IMR-90 (cell line): ENCODE data around the gene KLHL30. TPM values are rescaled to one million over a fixed set of nuclear protein-coding genes. Genes with fewer than 3 reads are reported as not detected.

Experiments used
- ATAC-seq: fragments of 200-7000 bp; cut with Tn5 transposase; 2 replicates; pipeline ENCODE4 v1.9.1; 2020; ENCODE audit warnings: low read depth, mild to moderate bottlenecking, moderate library complexity
- BruUV-seq: library from RNA; stranded (reverse); fragments of 400-500 nt; replicated peaks from 2 replicates; lab custom pipeline; 2021; lab: Mats Ljungman, UMichigan
- CTCF ChIA-PET: fragments of 300-600 bp; formaldehyde crosslinking; extraction: SDS; loops from one replicate; lab custom pipeline; 2021; ENCODE audit warnings: antibody characterized with exemption; lab: Yijun Ruan, JAX
- POLR2A ChIA-PET: fragments of 300-600 bp; sonication (Branson Sonifier 250); formaldehyde crosslinking; loops from one replicate; lab custom pipeline; 2022; ENCODE audit warnings: antibody characterized with exemption; ENCODE audit not compliant: unreplicated experiment; lab: Charles Lee
- DNase-seq: peaks from one replicate; pipeline ENCODE4 v3.0.0; 2013
- H2AFZ ChIP-seq: replicated peaks from 2 replicates; pipeline ENCODE3; 2013; ENCODE audit warnings: low read length, mild to moderate bottlenecking; ENCODE audit not compliant: poor library complexity
- H2AK5ac ChIP-seq: 2 replicates; pipeline ENCODE4 v1.6.1; 2013; ENCODE audit warnings: low read depth, low read length, inconsistent platforms
- H2AK9ac ChIP-seq: replicated peaks from 2 replicates; pipeline ENCODE3; 2013; ENCODE audit warnings: mild to moderate bottlenecking, low read depth, low read length, moderate library complexity; ENCODE audit not compliant: poor library complexity
- H2BK120ac ChIP-seq: 2 replicates; pipeline ENCODE4 v1.6.1; 2013; ENCODE audit warnings: low read depth, low read length, inconsistent platforms
- H2BK15ac ChIP-seq: 3 replicates; pipeline ENCODE4 v1.6.1; 2013; ENCODE audit warnings: low read depth, low read length, inconsistent platforms
- H2BK20ac ChIP-seq: 2 replicates; pipeline ENCODE4 v1.6.1; 2013; ENCODE audit warnings: low read depth, mild to moderate bottlenecking, inconsistent platforms, low read length, moderate library complexity
- H2BK5ac ChIP-seq: 2 replicates; pipeline ENCODE4 v1.6.1; 2013; ENCODE audit warnings: mild to moderate bottlenecking, low read depth, low read length, inconsistent platforms; ENCODE audit not compliant: poor library complexity, severe bottlenecking
- H3K14ac ChIP-seq: replicated peaks from 2 replicates; pipeline ENCODE4 v1.6.1; 2013; ENCODE audit warnings: low read depth, low read length, inconsistent platforms
- H3K18ac ChIP-seq: 2 replicates; pipeline ENCODE4 v1.6.1; 2013; ENCODE audit warnings: low read depth, low read length, control low read depth
- H3K23ac ChIP-seq: 2 replicates; pipeline ENCODE4 v1.6.1; 2013; ENCODE audit warnings: low read depth, low read length, inconsistent platforms
- H3K27ac ChIP-seq: 2 replicates; pipeline ENCODE4 v1.5.1; 2013; ENCODE audit warnings: mild to moderate bottlenecking, control low read depth, low read length; ENCODE audit not compliant: insufficient read depth
- H3K27me3 ChIP-seq: 2 replicates; pipeline ENCODE4 v1.6.1; 2013; ENCODE audit warnings: low read length; ENCODE audit not compliant: control insufficient read depth, insufficient read depth
- H3K36me3 ChIP-seq: 2 replicates; pipeline ENCODE4 v1.6.1; 2013; ENCODE audit warnings: low read length, mixed read lengths; ENCODE audit not compliant: control insufficient read depth, insufficient read depth
- H3K4ac ChIP-seq: 2 replicates; pipeline ENCODE4 v1.6.1; 2013; ENCODE audit warnings: low read depth, low read length, inconsistent platforms
- H3K4me1 ChIP-seq: 2 replicates; pipeline ENCODE4 v1.6.1; 2013; ENCODE audit warnings: low read length, mixed read lengths; ENCODE audit not compliant: control insufficient read depth, insufficient read depth
- H3K4me2 ChIP-seq: 2 replicates; pipeline ENCODE4 v1.6.1; 2013; ENCODE audit warnings: low read depth, mild to moderate bottlenecking, control low read depth, low read length, moderate library complexity
- H3K4me3 ChIP-seq: 2 replicates; pipeline ENCODE4 v1.5.1; 2013; ENCODE audit warnings: low read depth, mild to moderate bottlenecking, control low read depth, low read length, moderate library complexity; ENCODE audit not compliant: insufficient read depth
- H3K56ac ChIP-seq: 2 replicates; pipeline ENCODE4 v1.6.1; 2013; ENCODE audit warnings: low read length, inconsistent platforms; ENCODE audit not compliant: insufficient read depth; ENCODE audit errors: extremely low read depth
- H3K79me1 ChIP-seq, 2 experiments: 2 replicates each; pipeline ENCODE4 v1.6.1; 2013; ENCODE audit warnings: low read length in 2 of 2, inconsistent platforms in 1 of 2, low read depth in 1 of 2
- H3K9ac ChIP-seq: 2 replicates; pipeline ENCODE4 v1.6.1; 2013; ENCODE audit warnings: low read depth, low read length, control low read depth
- H3K9me1 ChIP-seq: 2 replicates; pipeline ENCODE4 v1.6.1; 2013; ENCODE audit warnings: low read length, inconsistent platforms; ENCODE audit not compliant: insufficient read depth
- H3K9me3 ChIP-seq: 2 replicates; pipeline ENCODE4 v1.6.1; 2013; ENCODE audit warnings: low read length; ENCODE audit not compliant: control insufficient read depth, insufficient read depth
- H4K20me1 ChIP-seq: 2 replicates; pipeline ENCODE4 v1.6.1; 2013; ENCODE audit warnings: low read length, inconsistent platforms; ENCODE audit not compliant: insufficient read depth
- H4K5ac ChIP-seq: 2 replicates; pipeline ENCODE4 v1.6.1; 2013; ENCODE audit warnings: mild to moderate bottlenecking, low read depth, low read length, control low read depth
- H4K8ac ChIP-seq, 2 experiments: 2 replicates each; pipeline ENCODE4 v1.6.1; 2013; ENCODE audit warnings: low read depth in 2 of 2, low read length in 2 of 2, control low read depth in 1 of 2, inconsistent platforms in 1 of 2
- H4K91ac ChIP-seq: 2 replicates; pipeline ENCODE4 v1.6.1; 2013; ENCODE audit warnings: low read depth, low read length, inconsistent platforms; ENCODE audit not compliant: insufficient read depth
- RFX5 ChIP-seq: IDR thresholded peaks from 2 replicates; pipeline ENCODE4 v1.8.0; 2012; ENCODE audit warnings: low read depth, mild to moderate bottlenecking, low read length, moderate library complexity
- WGBS, 2 experiments: methylation state at CpG; one replicate each; pipeline versions ENCODE4 v1.1.5 to v1.1.7; 2013; ENCODE audit warnings: missing lambda C conversion rate in 2 of 2; ENCODE audit not compliant: insufficient read length in 1 of 2; ENCODE audit errors: extremely low coverage in 2 of 2; 5-methylcytosine and 5-hydroxymethylcytosine counted together
- dilution Hi-C: fragments of 300-500 bp; cut with HindIII; formaldehyde crosslinking; loops from one replicate; pipeline ENCODE4 v1.14.3; 2018; ENCODE audit warnings: low sequenced_read_pairs; ENCODE audit not compliant: unreplicated experiment
- in situ Hi-C: fragments of 300-500 bp; cut with MboI; formaldehyde crosslinking; loops from 3 replicates; pipeline ENCODE4 v1.14.3; 2019; ENCODE audit warnings: low sequenced_read_pairs, inconsistent platforms, mixed read lengths
- intact Hi-C: fragments of 100-400 bp; cut with micrococcal nuclease; formaldehyde crosslinking; loops from 2 replicates; pipeline ENCODE4 v1.10.0; 2022
- polyA plus RNA-seq, 3 experiments: library from polyadenylated mRNA; depleted of rRNA; stranded (reverse); fragments of >200 nt; gene quantifications; 2 replicates each; pipeline ENCODE4 v1.2.3, GENCODE V29; 2012; ENCODE audit warnings: low replicate concordance in 1 of 3
- total RNA-seq: library from RNA; depleted of rRNA; stranded (reverse); fragments of >200 nt; gene quantifications from 2 replicates; pipeline ENCODE4 v1.2.3, GENCODE V29; 2012

The KLHL30 gene
- total and polyA plus RNA-seq, 2 of the 4 experiments (the other 2 are of a cell fraction): under 0.01 to 0.03 TPM

DNA sequence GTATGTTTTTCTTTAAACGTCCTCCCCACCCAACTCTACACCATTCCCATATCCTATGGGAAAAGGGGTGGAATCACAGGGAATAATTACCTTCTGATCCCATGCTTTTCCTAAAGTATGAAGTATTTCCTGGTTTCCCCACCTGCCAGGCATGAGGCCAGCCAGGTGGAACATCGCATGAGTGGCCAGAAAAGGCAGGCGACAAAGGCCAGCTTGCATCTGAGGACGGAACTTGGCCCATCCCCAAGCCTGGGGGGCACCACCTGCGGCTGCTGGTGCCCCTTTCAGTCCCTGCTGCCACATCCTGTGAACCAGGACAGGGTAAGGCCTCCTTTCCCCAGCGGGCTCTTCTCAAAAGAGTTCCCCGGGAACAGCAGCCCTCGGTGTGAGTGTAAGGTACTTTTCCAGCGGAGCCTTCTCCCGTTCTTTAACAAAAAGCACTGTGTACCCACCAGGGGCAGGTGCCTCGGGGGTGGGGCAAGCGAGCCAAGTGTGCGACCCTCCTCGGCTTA is 19.1 kb downstream of the KLHL30 start:
- dilution Hi-C loops (no loop called here), in situ Hi-C loops (no loop called here), intact Hi-C loops (no loop called here)
- ChIA-PET CTCF (no interaction called here), POLR2A (no interaction called here)
- ATAC-seq (no peak), DNase-seq (no peak)
- no peak overlapping the region for H3K56ac ChIP-seq
- H3K14ac ChIP-seq: no peak overlapping the region
- H2AFZ ChIP-seq: no peak overlapping the region
- H3K36me3 ChIP-seq: no peaks in the 10 kb centered on the region
- H3K9me1 ChIP-seq: 0 out of 2 replicates have a peak, but pooled peaks cover 7% of the 10 kb centered on the region
- no peak overlapping the region for H3K4ac ChIP-seq
- H3K27ac ChIP-seq: no peak overlapping the region
- BruUV-seq: no TSS peak
- no peak overlapping the region for H2BK20ac ChIP-seq
- H3K23ac ChIP-seq: no peak overlapping the region
- H3K4me1 ChIP-seq: peaks cover 18% of the 10 kb centered on the region
- H4K91ac ChIP-seq: no peak overlapping the region
- no peak overlapping the region for H3K4me2 ChIP-seq
- H3K27me3 ChIP-seq: no peaks in the 10 kb centered on the region
- H2BK120ac ChIP-seq: no peak overlapping the region
- no peak overlapping the region for H2AK5ac ChIP-seq
- H3K18ac ChIP-seq: no peak overlapping the region
- no peak overlapping the region for H4K8ac ChIP-seq
- no peaks in the 10 kb centered on the region for H4K20me1 ChIP-seq
- H2BK15ac ChIP-seq: no peak overlapping the region; the same call in 2 of the 3 replicates
- H2BK5ac ChIP-seq: no peak overlapping the region
- H3K4me3 ChIP-seq: no peak overlapping the region
- H3K9ac ChIP-seq: no peak overlapping the region
- no peaks in the 10 kb centered on the region; a peak in 1 of 4 replicates for H3K79me1 ChIP-seq
- H3K9me3 ChIP-seq: no peaks in the 10 kb centered on the region
- no peak for TF ChIP-seq RFX5
- H4K5ac ChIP-seq: no peak overlapping the region
- 100% methylated on average over 2 of the region's 14 CpGs; no CpG with 5 or more reads in 1 of the 2 experiments for WGBS, 2 experiments
- H2AK9ac ChIP-seq: peak overlapping the region; percentile 59
